AG04450 (cell line): ENCODE data around the gene CIBAR2. TPM values are rescaled to one million over a fixed set of nuclear protein-coding genes. Genes with fewer than 3 reads are reported as not detected.

Experiments used
- CTCF ChIA-PET: fragments of 300-600, 350-600 bp; formaldehyde crosslinking; extraction: SDS; loops from one replicate; lab custom pipeline; 2022; ENCODE audit warnings: antibody characterized with exemption, inconsistent platforms; lab: Charles Lee
- POLR2A ChIA-PET: fragments of 350-600 bp; formaldehyde crosslinking; extraction: SDS; loops from one replicate; lab custom pipeline; 2021; ENCODE audit warnings: antibody characterized with exemption, inconsistent platforms; lab: Yijun Ruan, JAX
- DNase-seq: peaks from one replicate; pipeline ENCODE4 v3.0.0-alpha.2; 2011; ENCODE audit warnings: low read depth, low spot score
- H3K27ac ChIP-seq: one replicate; pipeline ENCODE4 v1.5.1; 2012; ENCODE audit warnings: low read depth, low read length, control low read depth
- H3K27me3 ChIP-seq: one replicate; pipeline ENCODE4 v1.6.0; 2012; ENCODE audit warnings: low read length; ENCODE audit not compliant: control insufficient read depth, insufficient read depth
- H3K4me3 ChIP-seq: 2 replicates; pipeline ENCODE4 v1.5.1; 2011; ENCODE audit warnings: mild to moderate bottlenecking, low read depth, low read length, control low read depth
- H3K9me3 ChIP-seq: 2 replicates; pipeline ENCODE4 v1.5.1; 2012; ENCODE audit warnings: low read length; ENCODE audit not compliant: control insufficient read depth, insufficient read depth
- polyA minus RNA-seq: library from RNA; depleted of rRNA, polyadenylated mRNA; stranded (reverse); fragments of >200 nt; gene quantifications from 2 replicates; pipeline ENCODE4 v1.2.3, GENCODE V29; 2011; rRNA and poly(A)+ RNA removed
- polyA plus RNA-seq: library from polyadenylated mRNA; depleted of rRNA; stranded (reverse); fragments of >200 nt; gene quantifications from 2 replicates; pipeline ENCODE4 v1.2.3, GENCODE V29; 2011; rRNA removed
- TF ChIP-seq, protein P1 (sequence below): IDR thresholded peaks from 2 replicates; pipeline ENCODE4 v1.5.1; 2011; ENCODE audit warnings: low read depth, low read length, control low read depth, inconsistent platforms

CIBAR2 gene
- 0.31 and 0.41 TPM in 2 replicates for polyA plus RNA-seq
- polyA minus RNA-seq: not detected in 2 replicates

DNA sequence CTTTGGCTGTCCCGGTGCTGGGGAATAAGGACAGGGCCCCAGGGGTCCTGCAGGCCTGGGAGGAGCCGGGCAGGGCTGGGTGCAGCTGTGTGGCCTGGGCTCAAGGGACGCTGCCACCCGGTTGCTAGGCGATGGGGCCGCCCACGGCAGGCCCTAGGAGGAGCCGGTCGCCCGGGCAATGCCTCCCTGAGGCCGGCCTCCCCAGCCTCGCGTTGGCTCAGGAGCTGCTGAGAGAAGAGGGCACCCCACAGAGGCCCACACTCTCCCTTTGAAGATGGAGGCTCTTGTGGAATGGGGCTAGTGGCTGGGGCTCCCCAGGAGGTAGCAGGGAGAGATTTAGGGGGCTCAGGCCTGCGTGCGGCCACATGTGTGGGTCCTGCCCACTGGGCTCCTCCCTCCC is at the start of gene CIBAR2:
Gene CIBAR2 (minus strand): TSS at position 109 of the 400 bp plus-strand sequence. CDS start 120 bp downstream, outside the sequence.
- Histone ChIP-seq H3K9me3 (no peaks in the 10 kb centered on the region; the same call in 1 of the 2 replicates), H3K4me3 (no peak within 1 kb of the TSS), H3K27me3 (no peaks in the 10 kb centered on the region), H3K27ac (no peak within 1 kb of the TSS)
- TF ChIP-seq, protein P1, sequence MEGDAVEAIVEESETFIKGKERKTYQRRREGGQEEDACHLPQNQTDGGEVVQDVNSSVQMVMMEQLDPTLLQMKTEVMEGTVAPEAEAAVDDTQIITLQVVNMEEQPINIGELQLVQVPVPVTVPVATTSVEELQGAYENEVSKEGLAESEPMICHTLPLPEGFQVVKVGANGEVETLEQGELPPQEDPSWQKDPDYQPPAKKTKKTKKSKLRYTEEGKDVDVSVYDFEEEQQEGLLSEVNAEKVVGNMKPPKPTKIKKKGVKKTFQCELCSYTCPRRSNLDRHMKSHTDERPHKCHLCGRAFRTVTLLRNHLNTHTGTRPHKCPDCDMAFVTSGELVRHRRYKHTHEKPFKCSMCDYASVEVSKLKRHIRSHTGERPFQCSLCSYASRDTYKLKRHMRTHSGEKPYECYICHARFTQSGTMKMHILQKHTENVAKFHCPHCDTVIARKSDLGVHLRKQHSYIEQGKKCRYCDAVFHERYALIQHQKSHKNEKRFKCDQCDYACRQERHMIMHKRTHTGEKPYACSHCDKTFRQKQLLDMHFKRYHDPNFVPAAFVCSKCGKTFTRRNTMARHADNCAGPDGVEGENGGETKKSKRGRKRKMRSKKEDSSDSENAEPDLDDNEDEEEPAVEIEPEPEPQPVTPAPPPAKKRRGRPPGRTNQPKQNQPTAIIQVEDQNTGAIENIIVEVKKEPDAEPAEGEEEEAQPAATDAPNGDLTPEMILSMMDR: no peak
- DNase-seq: no peak
- ChIA-PET CTCF (interaction anchor here (0.7 to 2.1 kb wide), 3 partner anchors 133 to 163 kb away, joined by 3 to 5 read pairs (median 4); no protein-coding TSS in a partner anchor), POLR2A (no interaction called here)

DNA sequence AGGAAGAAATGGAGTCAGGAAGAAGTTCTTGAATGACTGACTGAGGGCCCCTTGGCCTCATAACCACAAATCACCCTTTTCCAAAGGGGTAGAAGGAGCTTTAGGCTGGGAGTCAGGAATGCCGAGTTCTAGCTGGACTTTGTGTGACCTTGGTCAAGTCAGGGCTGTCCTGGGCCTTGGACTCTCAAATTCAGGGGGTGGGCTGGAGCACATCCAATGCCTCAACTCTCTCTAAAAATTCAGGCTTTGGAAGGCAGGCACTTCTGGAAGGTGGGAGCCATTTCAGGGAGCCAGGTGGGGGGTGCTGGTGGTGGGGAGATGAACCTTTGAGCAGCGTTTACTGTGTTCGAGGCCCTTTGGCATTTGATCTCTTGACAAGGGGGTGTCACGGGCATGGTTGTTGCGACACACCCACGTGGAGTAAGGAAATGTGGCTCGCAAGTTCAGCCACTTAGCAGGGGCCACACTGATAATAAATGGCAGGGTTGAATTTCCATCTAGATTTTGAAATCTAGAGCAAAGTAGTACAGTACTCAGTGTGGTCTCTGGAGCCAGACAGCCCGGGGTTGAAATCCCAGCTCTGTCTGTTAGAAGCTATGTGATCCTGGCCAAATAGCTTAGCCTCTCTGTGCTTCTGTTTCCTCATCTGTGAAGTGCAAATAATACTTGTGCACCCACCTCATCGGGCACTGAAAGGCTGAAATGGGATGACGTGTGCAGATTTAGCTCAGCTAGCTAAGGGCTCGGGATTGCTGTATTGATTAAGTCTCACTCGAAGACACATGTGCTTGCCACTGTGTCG is 47.1 kb upstream of the CIBAR2 start:
- ChIA-PET CTCF (no interaction called here), POLR2A (interaction anchor here (1.4 kb wide), 1 partner anchor 35 kb away, joined by 5 read pairs; no protein-coding TSS in a partner anchor)
- no peak for DNase-seq
- Histone ChIP-seq H3K27ac (no peak overlapping the region), H3K9me3 (no peaks in the 10 kb centered on the region; the same call in 1 of the 2 replicates), H3K27me3 (peaks cover 3% of the 10 kb centered on the region), H3K4me3 (no peak overlapping the region)
- TF ChIP-seq, protein P1: no peak

DNA sequence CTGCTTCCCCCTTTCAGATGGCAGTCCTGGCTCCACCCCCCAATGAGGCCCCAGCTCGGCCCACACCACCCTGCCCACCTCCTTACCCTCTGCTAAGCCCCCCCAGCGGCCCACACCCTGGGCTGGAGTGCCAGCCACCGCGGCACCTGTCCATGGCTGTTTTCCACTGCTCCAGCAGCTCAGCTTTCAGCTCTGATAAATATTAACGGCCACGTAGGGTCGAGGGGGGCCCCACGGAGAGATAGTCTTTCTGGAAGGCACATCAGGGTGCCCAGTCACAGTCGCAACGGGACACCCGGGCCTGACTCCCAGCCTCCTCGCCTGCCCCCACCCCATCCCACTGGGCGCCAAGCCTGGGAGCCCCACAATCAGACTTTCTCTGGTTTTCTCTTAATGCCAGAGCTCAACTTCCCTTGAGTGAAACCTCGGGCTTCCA is 46.5 kb upstream of the CIBAR2 start:
- CTCF ChIA-PET: no interaction called here

DNA sequence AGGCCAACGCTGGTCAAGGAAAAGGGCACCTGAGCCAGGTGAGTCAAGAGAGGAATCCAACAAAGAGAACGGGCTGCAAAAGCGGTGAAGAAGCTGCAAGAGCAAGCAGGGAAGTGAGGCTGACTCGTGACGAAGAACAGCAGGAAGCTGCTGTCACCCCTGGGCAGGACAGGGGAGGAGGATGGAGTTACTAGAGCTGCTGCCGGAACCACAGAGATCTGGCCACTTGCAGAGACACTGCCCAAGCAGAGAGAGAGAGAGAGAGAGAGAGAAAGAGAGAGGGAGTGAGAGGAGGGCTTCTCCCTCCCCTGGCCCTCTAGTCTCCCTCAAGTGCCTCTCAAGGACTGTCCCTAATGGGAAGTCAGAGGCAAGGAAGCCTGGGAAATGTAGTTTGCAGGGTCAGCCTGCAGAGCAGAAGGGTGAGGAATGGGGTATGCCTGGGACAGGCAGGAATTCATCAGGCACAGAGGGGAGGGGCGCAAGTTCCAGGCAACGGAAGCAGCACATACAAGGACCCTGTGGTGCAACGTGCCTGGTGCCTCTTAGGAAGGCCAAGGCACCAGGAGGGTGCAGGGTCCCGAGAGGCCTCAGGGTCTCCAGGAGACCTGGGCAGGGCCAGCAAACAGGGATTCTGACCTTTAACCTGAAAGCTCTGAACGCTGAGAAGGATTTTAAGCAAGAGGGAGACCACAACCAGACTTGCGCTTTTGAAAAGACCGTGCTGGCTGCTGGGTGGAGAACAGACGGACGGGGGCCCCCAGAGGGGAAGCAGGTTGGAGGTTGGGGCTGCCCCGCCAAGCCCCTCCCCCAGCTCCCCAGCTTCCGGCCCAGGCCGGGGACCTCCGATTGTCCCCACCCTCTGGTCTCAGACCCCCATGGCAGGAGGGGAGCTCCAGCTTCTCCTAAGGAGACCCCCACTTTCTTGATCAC is 45.8 kb upstream of the CIBAR2 start:
- H3K27ac ChIP-seq: no peak overlapping the region
- CTCF ChIA-PET: no interaction called here
- H3K9me3 ChIP-seq: no peaks in the 10 kb centered on the region; the same call in 1 of the 2 replicates
- POLR2A ChIA-PET: no interaction called here
- TF ChIP-seq, protein P1: no peak
- H3K27me3 ChIP-seq: peaks cover 3% of the 10 kb centered on the region
- H3K4me3 ChIP-seq: no peak overlapping the region
- DNase-seq: no peak

More for the DNA sequence above, 46.5 kb upstream of the CIBAR2 start:
- no peak overlapping the region for H3K4me3 ChIP-seq
- TF ChIP-seq, protein P1: no peak
- DNase-seq: no peak
- POLR2A ChIA-PET: no interaction called here
- H3K27me3 ChIP-seq: peaks cover 3% of the 10 kb centered on the region
- no peak overlapping the region for H3K27ac ChIP-seq
- H3K9me3 ChIP-seq: no peaks in the 10 kb centered on the region; the same call in 1 of the 2 replicates
